Measurements from ENCODE around the gene RNASEH2B.

RNASEH2B gene

GRCh38 chr13:50909605-50910484 is at the start of gene RNASEH2B:
Gene RNASEH2B, plus strand, starts transcription at chr13:50909791. Its CDS starts 286 bp downstream, at chr13:50910077.
- no peak for DNase-seq

- DNase-seq, result no peak
Measured at GRCh38 chr13:50864492-50864891, 45.1 kb upstream of the RNASEH2B start.

GRCh38 chr13:50866817-50867636 is 42.6 kb upstream of the RNASEH2B start:
- no peak for DNase-seq

GRCh38 chr13:50867637-50867945 is 42.0 kb upstream of the RNASEH2B start:
- no peak for DNase-seq

- no peak for DNase-seq
Measured at GRCh38 chr13:50871405-50871804, 38.2 kb upstream of the RNASEH2B start.

- DNase-seq, result no peak
Measured at GRCh38 chr13:50873467-50873866, 36.1 kb upstream of the RNASEH2B start.

GRCh38 chr13:50873991-50874390 is 35.6 kb upstream of the RNASEH2B start:
- DNase-seq, result no peak

- no peak for DNase-seq
Measured at GRCh38 chr13:50882816-50883435, 26.7 kb upstream of the RNASEH2B start.

- no peak for DNase-seq
Measured at GRCh38 chr13:50883728-50884127, 25.9 kb upstream of the RNASEH2B start.

GRCh38 chr13:50884265-50884664 is 25.3 kb upstream of the RNASEH2B start:
- no peak for DNase-seq

GRCh38 chr13:50887151-50887550 is 22.4 kb upstream of the RNASEH2B start:
- no peak for DNase-seq

- DNase-seq, result no peak
Measured at GRCh38 chr13:50888362-50888761, 21.2 kb upstream of the RNASEH2B start.

GRCh38 chr13:50889317-50889716 is 20.3 kb upstream of the RNASEH2B start:
- DNase-seq, result no peak

GRCh38 chr13:50891206-50891605 is 18.4 kb upstream of the RNASEH2B start:
- no peak for DNase-seq

GRCh38 chr13:50892210-50892944 is 17.2 kb upstream of the RNASEH2B start:
- no peak for DNase-seq

GRCh38 chr13:50893211-50893852 is 16.3 kb upstream of the RNASEH2B start:
- no peak for DNase-seq

- DNase-seq, result no peak
Measured at GRCh38 chr13:50894012-50894411, 15.6 kb upstream of the RNASEH2B start.

- DNase-seq, result no peak
Measured at GRCh38 chr13:50894504-50894903, 15.1 kb upstream of the RNASEH2B start.

- no peak for DNase-seq
Measured at GRCh38 chr13:50898338-50898737, 11.3 kb upstream of the RNASEH2B start.

GRCh38 chr13:50901701-50902100 is 7.9 kb upstream of the RNASEH2B start:
- no peak for DNase-seq

GRCh38 chr13:50905256-50905655 is 4.3 kb upstream of the RNASEH2B start:
- DNase-seq, result no peak

GRCh38 chr13:50907781-50908180 is 1.8 kb upstream of the RNASEH2B start:
- DNase-seq, result no peak

Data from cerebellar nuclear complex (tissue), 1 donor.